HL-60 (cell line): ENCODE data around the gene SLC39A5.

Experiments
- CTCF ChIP-seq: IDR thresholded peaks from one replicate; pipeline ENCODE4 v1.5.1; 2011; ENCODE audit warnings: low read length, control low read depth, inconsistent platforms; ENCODE audit not compliant: insufficient read depth
- GABPA ChIP-seq: IDR thresholded peaks from 2 replicates; pipeline ENCODE4 v1.6.1; 2012; ENCODE audit warnings: low read depth
- POLR2AphosphoS5 ChIP-seq: IDR thresholded peaks from 2 replicates; pipeline ENCODE4 v1.6.1; 2012; ENCODE audit warnings: low read depth
- TF ChIP-seq, protein P1 (sequence below): IDR thresholded peaks from 2 replicates; pipeline ENCODE4 v1.6.1; 2012; ENCODE audit warnings: low read depth; ENCODE audit not compliant: insufficient replicate concordance

GRCh38 chr12:56236091-56236490, 6.2 kb downstream of the SLC39A5 start:
- TF ChIP-seq POLR2AphosphoS5: no peak
- no peak for TF ChIP-seq CTCF
- TF ChIP-seq, protein P1, sequence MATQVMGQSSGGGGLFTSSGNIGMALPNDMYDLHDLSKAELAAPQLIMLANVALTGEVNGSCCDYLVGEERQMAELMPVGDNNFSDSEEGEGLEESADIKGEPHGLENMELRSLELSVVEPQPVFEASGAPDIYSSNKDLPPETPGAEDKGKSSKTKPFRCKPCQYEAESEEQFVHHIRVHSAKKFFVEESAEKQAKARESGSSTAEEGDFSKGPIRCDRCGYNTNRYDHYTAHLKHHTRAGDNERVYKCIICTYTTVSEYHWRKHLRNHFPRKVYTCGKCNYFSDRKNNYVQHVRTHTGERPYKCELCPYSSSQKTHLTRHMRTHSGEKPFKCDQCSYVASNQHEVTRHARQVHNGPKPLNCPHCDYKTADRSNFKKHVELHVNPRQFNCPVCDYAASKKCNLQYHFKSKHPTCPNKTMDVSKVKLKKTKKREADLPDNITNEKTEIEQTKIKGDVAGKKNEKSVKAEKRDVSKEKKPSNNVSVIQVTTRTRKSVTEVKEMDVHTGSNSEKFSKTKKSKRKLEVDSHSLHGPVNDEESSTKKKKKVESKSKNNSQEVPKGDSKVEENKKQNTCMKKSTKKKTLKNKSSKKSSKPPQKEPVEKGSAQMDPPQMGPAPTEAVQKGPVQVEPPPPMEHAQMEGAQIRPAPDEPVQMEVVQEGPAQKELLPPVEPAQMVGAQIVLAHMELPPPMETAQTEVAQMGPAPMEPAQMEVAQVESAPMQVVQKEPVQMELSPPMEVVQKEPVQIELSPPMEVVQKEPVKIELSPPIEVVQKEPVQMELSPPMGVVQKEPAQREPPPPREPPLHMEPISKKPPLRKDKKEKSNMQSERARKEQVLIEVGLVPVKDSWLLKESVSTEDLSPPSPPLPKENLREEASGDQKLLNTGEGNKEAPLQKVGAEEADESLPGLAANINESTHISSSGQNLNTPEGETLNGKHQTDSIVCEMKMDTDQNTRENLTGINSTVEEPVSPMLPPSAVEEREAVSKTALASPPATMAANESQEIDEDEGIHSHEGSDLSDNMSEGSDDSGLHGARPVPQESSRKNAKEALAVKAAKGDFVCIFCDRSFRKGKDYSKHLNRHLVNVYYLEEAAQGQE: no peak
- TF ChIP-seq GABPA: no peak
